ENCODE data around the gene WRAP73.
A peak's percentile ranks its signal among the peaks of the same experiment; 100 is the strongest.

The WRAP73 gene

GRCh38 chr1:3649342-3650247 lies at the start of gene WRAP73:
Gene WRAP73, minus strand, starts transcription at chr1:3650103. Its CDS starts 104 bp downstream, at chr1:3649999.
- DNase-seq: peak; percentile 78

GRCh38 chr1:3699596-3699995 lies 49.7 kb upstream of the WRAP73 start:
- no peak for DNase-seq

DNA sequence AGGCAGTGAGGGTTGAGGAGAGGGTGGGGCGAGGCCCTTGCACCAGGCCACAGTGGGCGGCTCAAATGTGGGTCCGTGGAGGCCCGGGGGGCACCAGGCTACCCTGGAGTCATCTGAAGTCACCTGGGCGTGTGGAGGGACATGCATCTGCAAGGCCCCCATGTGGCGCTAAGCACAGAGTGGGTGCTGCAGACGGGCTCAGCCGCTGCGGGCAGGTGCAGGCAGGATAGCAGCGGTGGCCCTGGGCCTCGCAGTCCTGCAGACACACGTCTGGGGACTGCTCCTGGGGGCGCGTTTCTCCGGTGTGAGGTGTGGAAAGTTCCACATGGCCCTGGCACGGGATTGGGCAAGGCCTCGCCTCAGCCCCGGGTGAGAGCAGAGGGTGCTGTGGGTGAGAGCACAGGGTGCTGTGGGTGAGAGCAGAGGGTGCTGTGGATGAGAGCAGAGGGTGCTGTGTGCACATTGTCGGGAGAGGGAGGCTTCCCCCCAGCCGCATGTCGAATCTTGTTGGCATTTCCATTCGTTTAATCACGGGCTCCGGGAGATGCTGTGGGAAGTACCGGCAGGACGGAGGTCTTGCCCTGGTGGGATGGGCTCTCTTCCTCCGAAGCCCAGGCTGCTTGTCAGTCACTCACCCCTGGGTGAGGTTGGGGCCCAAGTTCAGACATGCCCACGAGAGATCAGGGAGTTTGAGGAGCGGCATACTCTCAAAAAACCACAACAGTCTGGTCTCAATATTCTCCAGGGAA lies 48.9 kb upstream of the WRAP73 start:
- DNase-seq: no peak

DNA sequence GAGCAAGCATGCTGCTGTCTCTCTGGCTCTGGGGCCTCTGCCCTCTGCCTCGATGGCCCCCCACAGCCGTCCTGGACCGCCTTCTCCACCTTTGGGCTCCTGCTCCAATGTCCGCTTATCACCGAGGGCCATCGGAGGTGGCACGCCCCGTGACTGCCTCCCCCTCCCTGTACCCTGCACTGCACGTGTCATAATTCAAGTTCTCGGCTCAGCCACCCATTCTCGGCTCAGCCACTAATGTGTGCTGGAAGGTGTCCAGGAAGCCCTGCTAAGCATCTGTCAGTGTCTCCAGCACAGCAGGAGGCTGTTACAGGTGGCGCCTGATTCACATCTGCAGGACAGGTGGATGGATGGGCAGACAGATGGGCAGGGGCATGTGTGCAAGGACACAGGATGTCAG lies 47.9 kb upstream of the WRAP73 start:
- DNase-seq: peak; percentile 95

DNA sequence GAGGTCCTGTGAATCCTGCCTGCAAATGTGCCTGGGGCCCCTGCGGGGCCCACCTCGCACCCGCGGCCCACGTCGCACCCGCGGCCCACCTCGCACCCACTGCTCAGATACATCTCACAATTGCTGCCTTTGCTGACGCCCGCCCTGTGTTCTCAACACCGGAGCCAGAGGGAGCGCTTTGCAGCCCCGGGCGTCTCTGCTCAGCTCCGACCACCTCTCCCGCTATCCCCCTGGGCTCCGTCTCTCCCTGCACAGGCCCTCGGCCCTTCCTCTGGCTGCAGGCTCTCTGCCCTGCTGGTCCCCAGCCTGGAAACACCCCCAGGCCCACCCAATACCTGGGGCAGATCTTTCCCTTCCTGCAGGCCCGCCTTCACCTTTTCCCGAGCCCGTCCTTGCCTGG lies 47.2 kb upstream of the WRAP73 start:
- DNase-seq: no peak

GRCh38 chr1:3696689-3697088 lies 46.8 kb upstream of the WRAP73 start:
- DNase-seq: no peak

DNA sequence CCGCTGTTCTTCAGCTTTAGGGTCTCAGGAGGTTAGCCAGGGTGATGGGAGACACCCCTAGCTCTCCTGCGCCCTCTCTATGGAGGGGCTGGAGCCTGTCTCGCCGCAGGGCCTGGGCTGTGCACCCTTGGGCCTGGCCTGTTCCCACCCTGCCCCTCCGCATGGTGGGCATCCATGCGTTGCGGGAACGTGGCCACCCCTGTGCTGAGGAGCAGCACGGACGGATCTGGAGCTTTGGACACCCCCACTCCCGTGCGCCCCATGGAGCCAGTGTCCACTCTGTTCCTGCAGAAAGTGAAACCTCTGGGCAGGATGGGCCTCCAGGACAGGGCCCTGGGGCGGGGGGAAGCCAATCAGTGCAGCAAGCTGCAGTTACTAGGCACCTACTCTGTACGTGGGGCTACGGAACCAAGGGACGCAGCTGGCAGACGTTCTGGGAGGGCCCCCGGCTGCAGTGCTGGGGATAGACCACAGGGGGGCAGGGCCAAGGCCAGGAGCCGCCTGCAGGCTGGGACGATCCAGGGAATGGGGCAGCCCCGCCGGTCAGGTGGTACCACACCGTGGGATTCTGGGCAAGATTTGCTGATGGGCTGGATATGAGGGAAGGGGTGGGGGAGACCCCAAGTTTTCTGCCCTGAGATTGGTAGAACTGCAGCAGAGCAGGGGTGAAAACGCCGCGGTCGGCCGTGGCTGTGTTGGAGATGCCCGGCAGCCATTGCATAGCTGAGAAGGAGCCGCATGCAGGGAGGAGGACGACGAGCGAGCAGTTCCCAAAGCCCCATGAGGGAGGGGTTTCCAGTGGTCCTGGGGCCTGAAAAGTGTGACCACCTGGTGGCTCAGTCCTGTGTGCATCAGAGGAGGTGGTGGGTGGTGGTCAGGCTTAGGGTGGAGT lies 45.7 kb upstream of the WRAP73 start:
- DNase-seq: no peak

DNA sequence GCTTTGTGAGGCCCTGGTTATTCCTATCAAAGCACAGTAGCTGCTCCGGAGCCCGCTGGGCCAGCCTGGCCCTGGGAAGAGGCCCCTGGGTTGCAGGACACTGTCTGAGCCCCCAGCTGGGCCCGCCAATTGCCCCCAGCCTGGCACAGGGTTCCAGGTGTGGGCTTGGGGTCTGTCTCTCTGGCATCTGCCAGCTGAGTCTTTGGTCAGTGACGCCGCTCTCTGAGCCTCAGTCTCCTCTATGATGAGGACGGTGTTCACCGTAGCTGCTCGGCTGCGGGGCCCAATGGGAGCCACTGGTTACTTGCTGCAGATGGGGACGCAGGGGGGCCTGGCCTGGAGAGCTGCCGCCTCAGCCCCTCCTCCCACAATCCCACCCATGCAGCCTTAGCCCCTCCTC lies 43.4 kb upstream of the WRAP73 start:
- DNase-seq: no peak

DNA sequence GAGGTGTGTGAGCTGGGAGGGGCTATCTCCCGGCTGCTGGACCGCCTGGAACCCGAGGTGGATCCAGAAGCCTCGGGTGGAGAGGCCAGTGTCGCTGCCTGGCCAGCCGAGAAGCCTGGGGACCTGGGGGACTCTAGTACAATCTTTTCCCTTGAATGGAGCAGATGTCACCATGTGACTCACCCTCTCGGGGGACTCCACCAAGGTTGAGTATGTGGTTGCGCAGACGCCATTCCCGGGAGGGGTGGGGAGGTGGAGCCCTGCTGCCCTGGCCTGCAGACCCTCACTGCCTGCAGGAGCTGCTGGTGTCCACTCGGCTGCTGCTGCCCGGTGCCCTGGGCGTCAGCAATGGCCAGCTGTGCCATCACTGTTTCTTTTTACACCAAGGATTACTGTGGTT lies 42.7 kb upstream of the WRAP73 start:
- peak; percentile 91 for DNase-seq

GRCh38 chr1:3691421-3692204 lies 41.7 kb upstream of the WRAP73 start:
- DNase-seq: peak; percentile 29

- DNase-seq: peak; percentile 88
These were observed 40.6 kb upstream of the WRAP73 start for GRCh38 chr1:3690282-3691065.

DNA sequence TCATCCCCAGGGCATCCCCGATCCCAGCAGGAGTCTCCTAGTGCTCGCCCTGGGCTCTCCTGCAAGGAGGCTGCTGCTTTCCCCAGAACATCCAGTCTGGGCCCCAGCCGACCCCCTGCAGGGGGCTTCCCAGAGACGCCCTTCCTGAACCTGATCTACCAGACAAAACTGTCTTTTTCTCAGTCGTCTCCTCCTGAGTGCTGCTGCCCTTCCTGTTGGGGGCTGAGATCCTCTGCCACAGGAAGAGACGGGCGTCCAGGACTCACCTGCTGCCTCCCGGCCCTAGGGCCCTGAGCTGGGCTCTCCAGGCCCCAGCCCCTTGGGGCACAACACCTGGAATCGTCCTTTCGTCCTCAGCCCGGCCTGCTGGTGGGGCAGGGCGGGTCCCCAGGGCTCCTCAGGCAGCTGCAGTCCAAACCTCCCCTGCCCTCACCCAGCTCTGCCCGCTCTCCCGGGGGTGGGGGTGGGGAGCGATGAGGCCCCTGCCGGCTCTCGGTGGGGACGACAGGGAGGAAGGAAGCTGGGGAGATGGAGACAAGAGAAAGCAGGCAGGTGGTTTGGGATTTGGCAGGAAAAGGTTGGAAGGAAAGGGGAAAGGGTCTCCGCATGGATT lies 39.3 kb upstream of the WRAP73 start:
- no peak for DNase-seq

DNA sequence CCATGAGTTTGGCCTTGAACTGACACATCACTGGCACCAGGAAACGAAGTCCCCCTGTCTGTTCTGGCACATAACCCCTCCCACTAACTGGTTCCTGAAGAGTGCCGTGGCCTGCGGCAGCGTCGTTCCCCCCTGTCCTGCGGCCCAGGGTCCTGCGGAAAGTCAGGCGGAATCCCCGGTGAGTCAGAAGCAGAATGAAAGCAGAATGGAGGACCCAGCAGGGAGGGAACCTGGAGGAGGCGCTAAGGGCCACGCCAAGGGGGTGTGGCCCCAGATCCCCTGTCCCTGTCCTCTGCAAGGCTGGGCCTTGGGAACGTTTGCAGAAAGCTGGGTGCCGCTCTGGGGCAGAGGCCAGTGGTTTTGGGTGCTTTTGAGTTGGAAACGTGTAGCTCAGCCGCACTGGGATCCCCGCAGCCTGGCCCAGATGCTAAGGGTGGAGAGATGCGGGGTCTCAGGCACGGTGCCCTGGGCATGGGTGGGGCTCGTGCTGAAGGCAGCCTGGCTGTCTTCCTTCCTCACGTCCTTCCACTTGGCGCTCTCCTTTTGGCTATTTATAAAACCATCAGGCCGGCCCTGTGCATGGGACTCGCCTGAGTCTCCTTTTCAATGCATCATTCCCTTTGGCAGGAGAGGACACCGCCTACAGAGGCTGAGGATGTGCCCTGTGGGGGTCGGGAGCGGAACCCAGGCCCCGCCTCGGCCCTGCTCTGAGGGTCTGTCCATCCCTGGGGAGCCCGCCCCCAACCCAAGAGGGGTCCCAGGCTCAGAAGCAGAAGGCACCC lies 38.6 kb upstream of the WRAP73 start:
- DNase-seq: no peak

GRCh38 chr1:3687504-3687903 lies 37.6 kb upstream of the WRAP73 start:
- no peak for DNase-seq

DNA sequence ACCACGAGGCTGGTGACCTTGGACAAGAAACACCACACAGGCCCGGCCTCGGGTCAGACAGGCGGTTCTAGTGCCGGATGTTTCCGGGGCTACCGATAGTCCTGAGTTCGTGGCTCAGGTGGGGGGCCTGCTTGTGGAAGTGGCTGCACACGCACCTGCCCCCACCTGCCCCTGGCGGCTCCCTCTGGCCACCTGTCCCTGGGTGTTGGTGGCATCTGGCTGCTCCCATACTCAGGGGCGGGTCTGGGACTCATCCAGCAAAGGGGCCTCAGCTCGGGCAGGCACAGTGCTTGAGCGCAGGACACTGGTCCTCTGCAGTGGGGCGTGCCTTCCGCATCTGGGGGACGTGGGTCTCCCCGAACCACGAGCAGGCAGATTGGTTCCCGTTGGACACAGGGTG lies 36.0 kb upstream of the WRAP73 start:
- no peak for DNase-seq

GRCh38 chr1:3685222-3685621 lies 35.3 kb upstream of the WRAP73 start:
- DNase-seq: no peak

GRCh38 chr1:3683992-3684391 lies 34.1 kb upstream of the WRAP73 start:
- DNase-seq: no peak

GRCh38 chr1:3683197-3683596 lies 33.3 kb upstream of the WRAP73 start:
- DNase-seq: no peak

- DNase-seq: no peak
These were observed 32.2 kb upstream of the WRAP73 start for GRCh38 chr1:3681898-3682806.

Measured in DMS79 treated with DMSO at 0.1 percent for 48 hours (cell line).